Esophagus squamous epithelium (tissue), 5 donors: ENCODE results near the gene ANTXR2. TPM values are rescaled to one million over a fixed set of nuclear protein-coding genes. Genes with fewer than 3 reads are reported as not detected.
A peak's percentile ranks its signal among the peaks of the same experiment; 100 is the strongest.

Source experiments
- DNase-seq: peaks from one replicate; lab custom pipeline; 2025; lab: John Stamatoyannopoulos, UW
- H3K27ac ChIP-seq, 4 donors: fragments of 200-600 bp; sonication (generic); one replicate each; pipeline ENCODE4 v1.5.1; 2016 to 2019; ENCODE audit warnings: mild to moderate bottlenecking in 1 of 4
- H3K27me3 ChIP-seq, 4 donors: fragments of 200-600 bp; sonication (generic); 1 replicate in 3 of 4; 2 replicates in 1 of 4; pipeline versions ENCODE4 v1.5.1 to v1.6.0; 2017 to 2021; ENCODE audit warnings: antibody characterized with exemption in 1 of 4
- H3K36me3 ChIP-seq, 3 donors: fragments of 200-600 bp; sonication (generic); one replicate each; pipeline ENCODE4 v1.5.1; 2016 to 2019
- H3K4me1 ChIP-seq, 3 donors: fragments of 200-600 bp; sonication (generic); one replicate each; pipeline ENCODE4 v1.5.1; 2017 to 2019
- H3K4me3 ChIP-seq, 4 donors: fragments of 200-600 bp; sonication (generic); 1 replicate in 3 of 4; 2 replicates in 1 of 4; pipeline ENCODE4 v1.5.1; 2016 to 2019; ENCODE audit warnings: mild to moderate bottlenecking in 2 of 4, moderate library complexity in 1 of 4
- H3K9me3 ChIP-seq, 3 donors: fragments of 200-600 bp; sonication (generic); one replicate each; pipeline ENCODE4 v1.5.1; 2016 to 2019
- POLR2A ChIP-seq, 4 donors: fragments of 450-650 bp; IDR thresholded peaks; one replicate each; pipeline ENCODE4 v1.6.1; 2017; ENCODE audit warnings: antibody characterized with exemption in 4 of 4, mild to moderate bottlenecking in 4 of 4, moderate library complexity in 3 of 4
- WGBS, 2 donors: methylation state at CpG; one replicate each; pipeline ENCODE4 v1.1.5; 2018; 5-methylcytosine and 5-hydroxymethylcytosine counted together
- intact Hi-C: fragments of 100-400 bp; cut with DNase I; formaldehyde crosslinking; loops from one replicate; pipeline ENCODE4 v1.15.0; 2022
- total RNA-seq, 4 donors: library from RNA; depleted of rRNA; stranded (reverse); fragments of >200 nt; gene quantifications; one replicate each; pipeline ENCODE4 v1.1.0, GENCODE V29; 2016
- TF ChIP-seq, protein P1 (sequence below), 6 experiments: fragments of 450-650 bp in 4 of 6; fragments of 200-600 bp in 2 of 6; sonication (generic) in 2 of 6; IDR thresholded peaks; one replicate each; pipeline ENCODE4 v1.5.1; 2016 to 2019; ENCODE audit warnings: antibody characterized with exemption in 6 of 6, mild to moderate bottlenecking in 4 of 6, moderate library complexity in 4 of 6
- donor health status: DM: yes; HTN: yes; CAD: no.

ANTXR2 gene
- total RNA-seq, 4 donors from 2014 or later, result 1.6 to 60.3 (median 21.5) TPM

DNA sequence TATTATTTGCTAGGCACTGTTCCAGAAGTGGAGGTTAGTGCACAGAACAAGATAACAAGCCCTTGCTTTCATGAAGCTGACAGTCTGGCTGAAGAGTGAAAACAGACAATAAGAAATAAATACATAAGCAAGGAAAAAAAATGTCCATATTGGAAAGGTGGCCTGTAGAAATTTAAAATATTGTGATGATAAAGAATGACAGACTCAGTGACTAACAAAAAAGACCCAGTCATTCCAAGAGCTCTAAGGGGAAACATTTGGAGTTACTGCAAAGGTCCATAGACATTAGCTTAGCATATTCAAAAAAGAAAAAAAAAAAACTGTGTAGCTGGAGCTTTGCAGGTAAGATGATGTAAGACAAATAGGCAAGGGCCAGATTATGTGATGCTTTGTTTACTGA, 1.0 kb upstream of the ANTXR2 start:
- DNase-seq, result no peak
- H3K9me3 ChIP-seq, result no peaks in the 10 kb centered on the region
- H3K4me1 ChIP-seq, result peaks cover 6 to 37% (median 11%) of the 10 kb centered on the region in 3 donors
- peaks cover 0 to 8% (median 0%) of the 10 kb centered on the region in 4 donors for H3K27me3 ChIP-seq
- H3K4me3 ChIP-seq, result no peak overlapping the region
- no peak for TF ChIP-seq POLR2A (IDR thresholded peaks at IDR 0.05)
- TF ChIP-seq, protein P1, sequence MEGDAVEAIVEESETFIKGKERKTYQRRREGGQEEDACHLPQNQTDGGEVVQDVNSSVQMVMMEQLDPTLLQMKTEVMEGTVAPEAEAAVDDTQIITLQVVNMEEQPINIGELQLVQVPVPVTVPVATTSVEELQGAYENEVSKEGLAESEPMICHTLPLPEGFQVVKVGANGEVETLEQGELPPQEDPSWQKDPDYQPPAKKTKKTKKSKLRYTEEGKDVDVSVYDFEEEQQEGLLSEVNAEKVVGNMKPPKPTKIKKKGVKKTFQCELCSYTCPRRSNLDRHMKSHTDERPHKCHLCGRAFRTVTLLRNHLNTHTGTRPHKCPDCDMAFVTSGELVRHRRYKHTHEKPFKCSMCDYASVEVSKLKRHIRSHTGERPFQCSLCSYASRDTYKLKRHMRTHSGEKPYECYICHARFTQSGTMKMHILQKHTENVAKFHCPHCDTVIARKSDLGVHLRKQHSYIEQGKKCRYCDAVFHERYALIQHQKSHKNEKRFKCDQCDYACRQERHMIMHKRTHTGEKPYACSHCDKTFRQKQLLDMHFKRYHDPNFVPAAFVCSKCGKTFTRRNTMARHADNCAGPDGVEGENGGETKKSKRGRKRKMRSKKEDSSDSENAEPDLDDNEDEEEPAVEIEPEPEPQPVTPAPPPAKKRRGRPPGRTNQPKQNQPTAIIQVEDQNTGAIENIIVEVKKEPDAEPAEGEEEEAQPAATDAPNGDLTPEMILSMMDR (IDR thresholded peaks at IDR 0.05), result no peak
- no peaks in the 10 kb centered on the region for H3K36me3 ChIP-seq
- peak overlapping the region in 2 of 4 donors; percentile 91 to 93 for H3K27ac ChIP-seq
- intact Hi-C loops, result no loop called here

DNA sequence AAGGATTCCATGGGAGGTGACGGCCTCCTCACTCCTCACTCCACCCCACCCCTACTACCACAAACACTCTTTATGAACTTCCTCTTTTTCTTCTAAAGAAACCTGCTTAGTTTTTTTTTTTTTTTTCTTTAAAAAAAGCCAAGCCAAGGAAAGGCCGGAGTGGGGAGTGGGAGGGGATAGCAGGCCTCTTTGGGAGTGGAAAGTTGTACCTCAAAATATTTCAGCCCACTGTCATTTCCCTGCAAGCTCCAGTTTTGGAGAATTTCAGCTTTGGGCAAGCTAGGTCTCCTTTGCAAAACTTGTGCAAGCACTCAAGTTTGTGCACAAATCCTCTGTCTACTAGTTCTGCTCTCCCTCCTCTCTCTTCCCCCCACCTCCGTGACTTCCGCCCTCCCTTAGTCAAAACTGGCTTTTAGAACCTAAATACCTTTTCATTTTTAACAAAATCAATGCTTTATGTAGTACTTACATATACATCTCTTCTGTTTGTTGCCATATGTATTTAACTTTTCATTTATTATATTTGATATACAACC, 512 bp upstream of the ANTXR2 start:
- Histone ChIP-seq H3K9me3 (no peaks in the 10 kb centered on the region), H3K27ac (peak overlapping the region; percentile 82 to 94 (median 92)), H3K27me3 (peaks cover 0 to 8% (median 0%) of the 10 kb centered on the region in 4 donors), H3K36me3 (peaks cover 0 to 5% (median 0%) of the 10 kb centered on the region in 3 donors), H3K4me1 (peaks cover 6 to 37% (median 11%) of the 10 kb centered on the region in 3 donors), H3K4me3 (peak overlapping the region; percentile 68 to 89 (median 73))
- no peak for DNase-seq
- 25 to 30% methylated on average over 4 of the region's 4 CpGs for WGBS, 2 donors
- intact Hi-C loops, result no loop called here
- TF ChIP-seq POLR2A (IDR thresholded peaks at IDR 0.05), result no peak
- TF ChIP-seq, protein P1 (IDR thresholded peaks at IDR 0.05), result no peak

DNA sequence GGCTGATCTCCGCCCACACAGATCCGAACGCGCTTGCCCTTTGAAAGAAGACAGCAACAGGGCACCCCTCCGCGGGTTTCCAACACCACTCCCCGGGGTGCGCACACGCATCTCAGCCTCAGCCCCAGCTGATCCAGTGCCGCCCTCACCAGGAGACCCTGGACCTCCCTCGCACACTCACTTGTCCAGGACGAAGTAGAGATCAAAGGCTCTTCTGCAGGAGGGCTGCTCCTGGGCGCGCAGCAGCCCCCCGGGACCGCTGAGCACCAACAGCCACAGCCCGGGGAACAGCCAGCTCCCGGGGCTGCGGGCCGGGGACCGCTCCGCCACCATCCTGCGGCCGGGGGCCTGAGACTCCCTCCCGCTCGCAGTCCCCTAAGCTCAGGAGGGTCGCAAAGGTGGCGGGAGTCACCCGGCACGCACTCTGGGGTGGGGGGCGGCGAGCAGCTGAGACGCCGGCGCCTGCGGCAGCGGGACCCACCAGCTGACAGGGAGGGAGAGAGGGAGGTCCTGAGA, 743 bp downstream of the ANTXR2 start:
- Histone ChIP-seq H3K27me3 (peaks cover 0 to 8% (median 0%) of the 10 kb centered on the region in 4 donors), H3K36me3 (peaks cover 0 to 14% (median 0%) of the 10 kb centered on the region in 3 donors), H3K4me1 (peaks cover 6 to 37% (median 11%) of the 10 kb centered on the region in 3 donors), H3K4me3 (peak overlapping the region; percentile 68 to 89 (median 73)), H3K27ac (peak overlapping the region; percentile 82 to 94 (median 92)), H3K9me3 (no peaks in the 10 kb centered on the region)
- intact Hi-C loops, result no loop called here
- WGBS, 2 donors, result 0 to 4% methylated on average over 4 of the region's 37 CpGs
- DNase-seq, result no peak
- no peak for TF ChIP-seq POLR2A (IDR thresholded peaks at IDR 0.05)
- TF ChIP-seq, protein P1 (IDR thresholded peaks at IDR 0.05), result no peak

DNA sequence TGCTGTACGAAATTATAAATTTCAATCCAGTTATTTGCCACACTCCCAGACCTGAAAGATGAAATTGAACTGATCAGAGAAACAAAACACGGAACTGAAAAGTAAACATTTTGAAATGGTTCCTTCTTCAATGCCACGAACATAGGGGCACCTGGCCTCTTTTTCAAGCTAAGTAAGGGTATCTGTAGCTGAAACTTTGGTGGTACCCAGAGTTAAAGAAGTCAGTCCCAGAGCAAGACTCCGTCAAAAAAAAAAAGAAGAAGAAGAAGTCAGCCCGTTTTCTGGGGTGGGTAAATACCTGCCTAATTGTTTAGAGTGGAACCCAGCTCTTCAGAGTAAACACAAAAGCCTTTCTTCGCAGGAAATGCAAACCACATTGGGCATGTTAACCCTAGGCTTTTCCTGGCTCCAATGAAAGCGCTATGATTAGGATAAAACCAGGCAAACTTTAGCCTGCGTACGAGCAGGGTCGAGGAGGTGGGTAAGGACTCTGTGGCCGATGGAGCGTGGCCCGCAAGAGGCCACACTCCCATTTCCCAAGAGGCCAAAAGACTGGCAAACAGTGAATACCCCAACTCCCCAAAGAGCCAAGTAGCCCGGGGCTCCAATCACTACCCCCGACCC, 1.3 kb downstream of the ANTXR2 start:
- Histone ChIP-seq H3K4me3 (peak overlapping the region; percentile 68 to 89 (median 73)), H3K27ac (peak overlapping the region; percentile 82 to 94 (median 92)), H3K27me3 (peaks cover 0 to 8% (median 0%) of the 10 kb centered on the region in 4 donors), H3K9me3 (no peaks in the 10 kb centered on the region), H3K36me3 (peaks cover 0 to 19% (median 0%) of the 10 kb centered on the region in 3 donors), H3K4me1 (peaks cover 6 to 37% (median 11%) of the 10 kb centered on the region in 3 donors)
- WGBS, 2 donors, result 26 to 31% methylated on average over 14 to 15 of the region's 15 CpGs
- TF ChIP-seq, protein P1 (IDR thresholded peaks at IDR 0.05), result no peak
- TF ChIP-seq POLR2A (IDR thresholded peaks at IDR 0.05), result no peak
- no peak for DNase-seq
- intact Hi-C loops, result no loop called here
